ENCODE data around the gene LARGE1.

- no peak for TF ChIP-seq POLR2A (IDR thresholded peaks at IDR 0.05)
- no peak for TF ChIP-seq CTCF (IDR thresholded peaks at IDR 0.05)
Observed at GRCh38 chr22:33848251-33848650, 72.0 kb downstream of the LARGE1 start.

Measured in uterus (tissue), 2 donors.